Retinal pigment epithelial cell (primary cell): ENCODE data around the gene PFN1.
"Not testable (repeated sequence)": the region's sequence is repeated elsewhere in the genome, so short reads cannot be mapped to it uniquely, and the experiment has no call there.

ENCODE experiments used
- DNase-seq: peaks from one replicate; pipeline ENCODE4 v3.0.0-alpha.2; 2010; ENCODE audit warnings: low read depth
- H3K4me3 ChIP-seq: 2 replicates; pipeline ENCODE4 v1.5.1; 2011; ENCODE audit warnings: mild to moderate bottlenecking, low read length, control low read depth, moderate library complexity
- CTCF ChIP-seq: conservative IDR thresholded peaks from 2 replicates; pipeline ENCODE4 v1.5.1; 2011; ENCODE audit warnings: low read depth, low read length, control low read depth, inconsistent platforms

The PFN1 gene

GRCh38 chr17:4934173-4934979, 14.0 kb downstream of the PFN1 start:
- peak; percentile 51 for TF ChIP-seq CTCF
- DNase-seq = no peak
- H3K4me3 ChIP-seq = no peak overlapping the region

- DNase-seq = no peak
- no peak for TF ChIP-seq CTCF
- H3K4me3 ChIP-seq = no peak overlapping the region
Measured at GRCh38 chr17:4933646-4934045, 14.7 kb downstream of the PFN1 start.

- no peak for DNase-seq
- H3K4me3 ChIP-seq = no peak overlapping the region
- no peak for TF ChIP-seq CTCF
Measured at GRCh38 chr17:4932756-4933155, 15.6 kb downstream of the PFN1 start.

- H3K4me3 ChIP-seq = no peak within 1 kb of the TSS
- TF ChIP-seq CTCF = no peak
- DNase-seq = no peak
Measured at GRCh38 chr17:4931963-4932362, 16.4 kb downstream of the PFN1 start, which contains the start of gene GP1BA. Gene GP1BA, plus strand, starts transcription at chr17:4932277. Its CDS starts 328 bp downstream, at chr17:4932605.

GRCh38 chr17:4928881-4929280, 19.4 kb downstream of the PFN1 start:
- no peak overlapping the region for H3K4me3 ChIP-seq
- no peak for TF ChIP-seq CTCF
- no peak for DNase-seq

GRCh38 chr17:4926577-4927335, 21.6 kb downstream of the PFN1 start:
- DNase-seq, H3K4me3 ChIP-seq: not testable (repeated sequence)

- no peak for DNase-seq
- H3K4me3 ChIP-seq = no peak overlapping the region
- TF ChIP-seq CTCF = no peak
Measured at GRCh38 chr17:4921320-4921719, 27.0 kb downstream of the PFN1 start.
